CD4-positive, alpha-beta T cell treated with Interleukin-12 subunit alpha and Interleukin-12 subunit beta, for 1 hour (primary cell): Measurements from ENCODE around the gene ATP6V0C.
"Not testable (repeated sequence)": the region's sequence is repeated elsewhere in the genome, so short reads cannot be mapped to it uniquely, and the experiment has no call there.

ENCODE experiments used
- DNase-seq: peaks from one replicate; pipeline ENCODE4 v3.0.0-alpha.2; 2020

Gene ATP6V0C

DNA sequence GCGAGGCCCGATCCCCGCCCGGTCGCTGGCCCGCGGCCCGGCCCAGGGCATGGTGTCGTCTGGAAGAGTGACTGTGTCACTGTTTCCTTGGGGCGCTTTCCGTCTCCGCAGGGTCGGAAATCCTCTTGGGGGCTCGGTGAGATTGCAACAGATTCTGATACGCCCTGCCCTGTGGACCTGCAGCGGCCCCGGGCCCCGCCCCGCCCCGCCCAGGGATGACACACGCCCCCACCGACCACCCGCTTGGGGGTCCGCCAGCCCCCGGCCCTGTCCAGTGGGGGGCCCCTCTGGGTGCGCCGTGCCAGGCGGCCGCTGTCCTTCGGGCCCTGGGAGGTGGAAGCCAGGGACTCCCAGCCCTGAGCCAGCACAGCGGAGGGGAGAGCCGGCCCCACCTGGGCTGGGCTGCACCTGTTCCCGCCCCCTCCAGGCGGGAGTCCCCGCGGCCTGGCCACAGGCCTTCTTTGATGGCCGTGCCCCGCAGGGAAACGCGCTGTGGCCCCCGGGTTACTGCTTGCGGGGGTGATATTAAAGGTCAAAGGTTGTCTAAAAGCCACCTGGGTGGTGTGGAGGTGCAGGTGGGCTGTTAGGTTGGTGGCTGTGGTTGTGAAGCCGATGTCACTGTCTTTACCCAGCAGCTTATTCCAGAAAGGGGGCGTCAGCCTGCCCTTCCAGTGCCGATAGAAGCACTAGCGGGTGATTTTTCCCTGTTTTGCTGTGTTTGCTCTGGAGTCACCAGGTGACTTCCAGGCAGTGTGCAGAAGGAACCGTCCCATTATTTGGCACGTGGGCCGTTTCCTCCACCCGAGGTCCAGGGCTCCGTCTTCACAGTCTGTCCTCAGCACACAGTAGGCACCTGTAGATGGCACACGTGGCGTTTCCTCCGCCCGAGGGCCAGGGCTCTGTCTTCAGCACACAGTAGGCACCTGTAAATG lies 38.1 kb upstream of the ATP6V0C start:
- peak; percentile 31 for DNase-seq

GRCh38 chr16:2476345-2476720 lies 37.4 kb upstream of the ATP6V0C start:
- DNase-seq = no peak

- no peak for DNase-seq
These were observed 37.0 kb upstream of the ATP6V0C start for GRCh38 chr16:2476741-2477140.

DNA sequence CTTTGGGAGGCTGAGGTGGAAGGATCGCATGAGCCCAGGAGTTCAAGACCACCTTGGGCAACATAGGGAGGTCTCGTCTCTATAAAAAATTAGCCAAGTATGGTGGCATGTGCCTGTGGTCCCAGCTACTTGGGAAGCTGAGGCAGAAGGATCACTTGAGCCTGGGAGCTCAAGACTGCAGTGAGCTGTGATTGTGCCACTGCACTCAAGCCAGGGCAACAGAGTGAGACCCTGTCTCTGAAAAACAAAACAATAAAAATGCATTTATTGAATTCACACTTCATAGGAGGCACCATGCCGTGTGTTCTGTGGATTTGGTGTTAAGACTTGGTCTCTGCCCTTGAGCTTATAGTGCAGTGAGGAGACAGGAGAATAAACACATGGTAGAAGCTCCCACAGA lies 36.4 kb upstream of the ATP6V0C start:
- DNase-seq = no peak

DNA sequence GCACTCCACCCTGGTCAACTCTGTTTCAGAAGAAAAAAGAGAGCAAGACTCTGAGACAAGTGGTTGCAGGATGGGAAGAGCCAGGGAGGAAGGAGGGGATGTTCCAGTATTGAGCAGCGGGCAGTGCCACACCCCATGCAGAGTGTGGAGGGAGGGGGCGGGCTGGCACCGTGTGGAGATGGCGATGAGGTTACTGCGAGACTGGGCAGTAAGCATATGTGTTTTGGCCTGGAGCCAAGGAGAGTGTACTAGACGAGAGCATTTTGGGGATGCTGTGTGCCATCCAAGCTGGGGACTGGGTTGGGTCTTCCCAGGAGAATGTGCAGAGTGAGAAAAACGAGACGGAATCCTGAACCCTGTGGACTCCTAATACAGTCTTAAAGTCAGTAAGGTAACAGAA lies 35.5 kb upstream of the ATP6V0C start:
- no peak for DNase-seq

DNA sequence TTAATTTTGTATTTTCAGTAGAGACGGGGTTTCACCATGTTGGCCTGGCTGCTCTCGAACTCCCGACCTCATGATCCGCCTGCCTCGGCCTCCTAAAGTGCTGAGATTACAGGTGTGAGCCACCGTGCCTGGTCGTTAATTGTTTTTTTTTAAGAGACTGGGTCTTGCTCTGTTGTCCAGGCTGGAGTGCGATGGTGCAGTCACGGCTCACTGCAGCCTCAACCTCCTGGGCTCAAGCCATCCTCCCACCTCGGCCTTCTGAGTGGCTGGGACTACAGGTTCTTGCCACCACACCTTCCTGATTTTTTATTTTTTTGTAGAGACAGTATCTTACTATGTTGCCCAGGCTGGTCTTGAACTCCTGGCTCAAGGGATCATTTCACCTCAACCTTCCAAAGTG lies 33.8 kb upstream of the ATP6V0C start:
- not testable (repeated sequence) for DNase-seq

DNA sequence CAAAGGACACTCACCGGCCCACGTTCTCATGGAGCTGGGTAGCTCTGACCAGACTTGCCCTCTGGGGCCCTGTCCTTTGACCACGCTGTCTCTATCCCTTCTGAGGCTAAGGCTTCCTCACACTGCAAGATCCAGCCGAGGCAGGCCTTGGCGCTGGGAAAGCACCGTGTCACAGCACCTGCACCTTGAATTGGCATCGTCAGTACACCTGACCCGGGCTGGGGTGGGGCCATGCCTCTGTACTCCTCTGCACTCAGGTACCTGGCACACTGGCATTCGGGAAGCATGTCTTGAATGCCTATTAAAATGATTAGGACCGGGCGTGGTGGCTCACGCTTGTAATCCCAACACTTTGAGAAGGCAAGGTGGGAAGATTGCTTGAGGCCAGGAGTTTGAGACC lies 32.8 kb upstream of the ATP6V0C start:
- no peak for DNase-seq

- DNase-seq = no peak
These were observed 32.1 kb upstream of the ATP6V0C start for GRCh38 chr16:2481676-2482075.

- no peak for DNase-seq
These were observed 31.5 kb upstream of the ATP6V0C start for GRCh38 chr16:2482249-2482648.

DNA sequence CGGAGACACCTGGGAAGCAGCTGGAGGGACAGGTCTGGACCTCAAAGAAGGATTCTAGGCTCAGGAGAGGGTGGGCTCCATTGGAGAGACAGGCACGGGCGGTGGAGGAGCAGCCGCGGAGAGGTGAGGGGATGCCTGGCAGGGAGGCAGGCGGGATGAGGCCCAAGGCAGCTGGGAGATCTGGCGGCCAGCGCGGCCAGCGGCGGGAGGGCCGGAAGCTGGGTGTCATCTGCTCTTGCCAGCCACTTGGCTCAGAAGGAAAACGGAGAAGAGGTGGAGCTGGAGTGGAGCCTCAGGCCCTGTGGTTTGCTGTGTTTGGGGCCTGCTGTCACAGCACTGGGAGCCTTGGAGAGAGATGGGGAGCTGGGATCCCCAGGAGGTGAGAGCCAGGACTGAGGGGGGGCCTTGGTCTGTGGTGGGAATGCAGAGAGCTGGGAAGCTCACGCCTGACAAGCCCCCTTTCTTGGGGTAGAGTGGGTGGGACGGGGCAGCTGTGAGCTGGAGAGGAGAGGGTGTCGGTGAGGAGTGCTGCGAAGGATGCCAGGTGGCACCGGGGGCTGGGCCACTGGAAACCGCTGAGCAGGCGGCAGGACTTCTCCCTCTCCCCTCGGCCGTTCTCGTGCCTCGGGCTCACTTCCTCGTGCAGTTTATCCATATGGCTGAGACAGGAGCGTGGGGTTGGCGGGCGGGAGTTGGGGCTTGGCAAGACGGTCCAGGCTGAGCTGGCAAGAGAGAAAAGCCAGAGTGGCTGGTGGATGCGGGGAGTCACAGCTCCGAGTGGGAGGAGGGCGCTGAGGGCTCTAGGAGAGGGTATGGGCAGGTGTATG lies 30.8 kb upstream of the ATP6V0C start:
- DNase-seq = no peak

- DNase-seq = no peak
These were observed 29.5 kb upstream of the ATP6V0C start for GRCh38 chr16:2483939-2484897.

- no peak for DNase-seq
These were observed 28.7 kb upstream of the ATP6V0C start for GRCh38 chr16:2484898-2485508.

DNA sequence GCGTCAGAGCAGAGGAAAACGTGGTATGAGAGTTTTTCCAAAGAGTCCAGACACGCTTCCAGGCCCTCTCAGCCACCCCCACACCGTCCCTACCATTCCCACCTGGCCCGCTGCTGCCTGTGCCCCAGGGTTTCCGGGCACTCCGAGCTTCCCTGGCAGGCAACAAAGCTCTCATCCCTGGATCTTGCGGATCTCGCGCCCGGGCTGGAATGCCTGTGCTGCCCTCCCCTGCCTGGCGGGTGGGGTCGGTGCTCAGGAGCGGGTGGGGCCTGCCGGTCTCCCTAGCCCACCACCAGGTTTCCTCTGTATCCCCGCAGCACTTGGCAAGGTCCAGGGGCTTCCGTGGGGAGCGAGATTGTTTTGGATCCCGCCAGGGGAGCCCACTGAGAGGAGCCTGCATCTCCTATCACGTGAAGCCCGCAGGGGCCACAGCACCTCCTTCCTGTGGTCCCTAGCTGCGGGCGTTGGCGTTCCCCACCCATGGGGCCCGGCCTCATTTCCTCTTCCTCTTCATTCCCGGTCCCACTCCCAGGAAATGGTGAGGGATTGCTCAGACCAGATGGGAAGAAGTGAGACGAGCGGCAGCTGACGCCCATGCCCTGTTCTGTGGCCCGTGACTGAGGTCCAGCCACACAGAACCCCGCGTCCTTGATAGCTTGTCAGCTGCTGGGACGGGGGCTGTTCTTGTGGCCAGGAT lies 27.8 kb upstream of the ATP6V0C start:
- DNase-seq = no peak

- DNase-seq = peak; percentile 88
These were observed 26.9 kb upstream of the ATP6V0C start for GRCh38 chr16:2486645-2487516.

DNA sequence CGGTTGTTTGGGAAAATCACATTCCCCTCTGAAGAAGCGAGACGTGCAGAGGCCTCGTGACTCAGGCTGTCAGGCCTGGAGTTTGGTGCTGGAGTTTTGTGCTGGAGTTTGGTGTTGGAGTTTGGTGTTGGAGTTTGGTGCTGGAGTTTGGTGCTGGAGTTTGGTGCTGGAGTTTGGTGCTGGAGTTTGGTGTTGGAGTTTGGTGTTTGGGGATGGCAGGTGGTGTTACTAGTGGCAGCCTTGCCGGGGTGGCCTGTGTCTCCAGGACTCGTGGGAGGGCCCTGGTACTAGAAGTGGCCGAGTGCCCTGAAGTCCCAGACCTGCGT lies 26.3 kb upstream of the ATP6V0C start:
- no peak for DNase-seq

DNA sequence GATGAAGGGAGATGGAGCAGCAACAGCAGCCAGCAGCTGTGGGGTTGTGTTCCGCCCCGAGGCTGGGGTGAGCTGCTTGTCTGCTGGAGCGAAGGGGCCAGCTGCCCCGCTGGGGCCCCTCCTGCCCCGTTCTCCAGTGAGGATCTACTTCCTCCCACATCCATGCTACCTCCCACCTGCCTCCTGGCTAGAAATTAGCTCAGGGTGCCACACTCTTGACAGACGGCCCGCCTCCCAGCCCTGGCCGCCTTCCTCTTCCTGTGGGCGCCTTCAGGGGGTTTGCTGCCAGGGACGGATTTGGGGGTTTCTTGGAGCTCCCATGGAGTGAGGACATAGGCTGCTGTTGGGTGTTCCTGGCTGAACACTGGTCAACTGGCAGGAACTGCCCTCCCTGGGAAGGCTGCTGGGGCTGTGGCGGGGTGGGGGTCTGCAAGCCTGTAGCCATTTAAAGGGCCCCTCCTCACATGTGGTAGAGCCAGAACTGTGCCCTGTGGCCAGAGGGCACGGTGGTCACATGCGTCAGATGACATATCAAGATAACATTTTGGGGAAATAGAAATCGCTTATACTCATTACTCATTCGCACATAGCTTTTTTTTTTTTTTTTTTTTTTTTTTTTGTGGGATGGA lies 25.7 kb upstream of the ATP6V0C start:
- no peak for DNase-seq

DNA sequence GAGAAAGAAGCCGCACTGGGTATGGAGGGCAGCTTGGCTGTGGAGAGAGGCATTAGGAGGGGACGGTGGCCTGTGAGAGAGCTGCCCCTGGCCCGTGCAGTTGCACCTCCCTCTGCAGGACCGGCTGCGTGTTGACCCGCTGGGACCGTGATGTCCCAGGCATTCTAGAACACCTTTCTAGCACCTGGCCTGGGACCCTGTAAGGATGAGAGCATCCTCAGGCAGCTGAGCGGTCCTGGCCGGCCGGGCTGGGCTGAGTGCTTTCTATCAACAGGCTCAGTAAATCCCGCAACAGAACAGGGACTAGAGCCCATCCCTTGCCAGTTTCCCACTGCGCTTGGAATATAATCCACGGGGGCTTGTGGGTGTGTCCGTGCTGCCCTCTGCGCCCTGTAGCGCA lies 24.2 kb upstream of the ATP6V0C start:
- no peak for DNase-seq

- DNase-seq = no peak
These were observed 23.3 kb upstream of the ATP6V0C start for GRCh38 chr16:2490190-2491105.

DNA sequence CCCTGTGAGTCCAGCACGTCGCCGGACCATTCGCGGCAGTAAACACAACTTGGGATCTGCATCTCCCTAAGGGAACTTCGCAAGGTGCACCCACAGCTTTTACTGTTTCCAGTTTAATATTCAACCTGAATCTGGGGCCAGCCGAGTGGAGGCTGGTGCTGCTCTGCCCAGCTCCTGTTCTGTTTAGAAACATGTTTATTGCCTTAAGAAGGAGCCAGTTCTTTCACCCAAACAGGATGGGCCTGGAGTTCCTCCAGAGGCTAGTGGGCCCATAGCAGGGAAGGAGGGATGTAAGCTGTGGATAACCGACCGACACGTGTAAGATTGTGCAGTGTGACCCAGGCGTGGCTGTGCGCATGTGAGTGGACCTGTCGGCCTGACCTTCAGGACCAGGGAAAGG lies 21.5 kb upstream of the ATP6V0C start:
- DNase-seq = no peak
